PC-3 (cell line): ENCODE measurements around the gene FSIP1.

Experiments used
- CTCF ChIP-seq: fragments of 300-600 bp; sonication (generic); conservative IDR thresholded peaks from 2 replicates; pipeline ENCODE4 v1.5.1; 2017; ENCODE audit warnings: antibody characterized with exemption, low read depth, mild to moderate bottlenecking, low read length
- EZH2 ChIP-seq: fragments of 300-600 bp; sonication (generic); IDR thresholded peaks from one replicate; pipeline ENCODE4 v1.6.1; 2017; ENCODE audit warnings: antibody characterized with exemption, mild to moderate bottlenecking, low read length; ENCODE audit not compliant: unreplicated experiment

GRCh38 chr15:39819533-39819932 lies 36.9 kb upstream of the FSIP1 start:
- TF ChIP-seq EZH2 (no peak), CTCF (no peak)
